ENCODE data around the gene ZDHHC21. TPM values are rescaled to one million over a fixed set of nuclear protein-coding genes. Genes with fewer than 3 reads are reported as not detected.

Gene ZDHHC21
- polyA plus RNA-seq, 2 of the 4 experiments (the other 2 are of a cell fraction) = 3.7 to 9.1 TPM

- ATAC-seq = no peak
- H3K9me3 ChIP-seq = peaks cover 7% of the 10 kb centered on the region; the same call in 1 of the 3 replicates
- no peak for TF ChIP-seq ZNF302 (CRISPR knock-in tag; IDR thresholded peaks at IDR 0.05)
- TF ChIP-seq NR3C1 (IDR thresholded peaks at IDR 0.05) = no peak
- no peak for TF ChIP-seq ZC3H11A (IDR thresholded peaks at IDR 0.05)
- no peak for TF ChIP-seq SMC3 (IDR thresholded peaks at IDR 0.05)
- no peak for TF ChIP-seq CHD2 (IDR thresholded peaks at IDR 0.05; ENCODE audit: low read length, partially characterized antibody)
- WGBS (ENCODE audit: missing lambda C conversion rate) = 74% methylated on average over 4 of the region's 4 CpGs
- no peak overlapping the region for H3K4me3 ChIP-seq
- H3K4me2 ChIP-seq = no peak overlapping the region
- H3K4me1 ChIP-seq = no peaks in the 10 kb centered on the region
- ChIA-PET POLR2A (no interaction called here), CTCF (no interaction called here)
- no peak overlapping the region for H3K27ac ChIP-seq
- FAIRE-seq = no peak
- no peak for DNase-seq (ENCODE audit: low read depth in 1 of 2, low spot score in 1 of 2)
These were observed 108.7 kb downstream of the ZDHHC21 start for GRCh38 chr9:14584571-14584970.

- POLR2A ChIA-PET = no interaction called here
- TF ChIP-seq CTCF (IDR thresholded peaks at IDR 0.05) (no peak), ZC3H11A (IDR thresholded peaks at IDR 0.05) (no peak), POLR2AphosphoS2 (conservative IDR thresholded peaks at IDR 0.05; ENCODE audit: low read length) (no peak), GATA3 (IDR thresholded peaks at IDR 0.05; ENCODE audit: borderline replicate concordance) (no peak), CHD4 (IDR thresholded peaks at IDR 0.05; ENCODE audit: borderline replicate concordance) (no peak), TFCP2L1 (CRISPR knock-in tag; IDR thresholded peaks at IDR 0.05) (no peak), HOXB13 (CRISPR knock-in tag; IDR thresholded peaks at IDR 0.05; ENCODE audit: low read depth) (no peak), SREBF2 (IDR thresholded peaks at IDR 0.05) (no peak), CEBPB (IDR thresholded peaks at IDR 0.05) (no peak), USF2 (IDR thresholded peaks at IDR 0.05) (no peak), NR3C1 (IDR thresholded peaks at IDR 0.05) (no peak), HEYL (CRISPR knock-in tag; IDR thresholded peaks at IDR 0.05) (no peak), MAZ (IDR thresholded peaks at IDR 0.05; ENCODE audit: borderline replicate concordance, low read depth, low read length) (no peak)
- FAIRE-seq = no peak
- DNase-seq (ENCODE audit: low read depth in 1 of 2, low spot score in 1 of 2) = no peak
- CTCF ChIA-PET = no interaction called here
- H3K9me3 ChIP-seq = peaks cover 7% of the 10 kb centered on the region; the same call in 1 of the 3 replicates
- no peak overlapping the region for H3K27ac ChIP-seq
- no peak overlapping the region for H3K4me3 ChIP-seq
- ATAC-seq = no peak
- H3K4me2 ChIP-seq = no peak overlapping the region
- no peaks in the 10 kb centered on the region for H3K4me1 ChIP-seq
These were observed 115.2 kb downstream of the ZDHHC21 start for GRCh38 chr9:14578030-14578429.

- Histone ChIP-seq H3K4me1 (no peaks in the 10 kb centered on the region), H3K9me3 (no peaks in the 10 kb centered on the region; the same call in 2 of the 3 replicates), H3K27ac (no peak overlapping the region), H3K4me3 (no peak overlapping the region), H3K4me2 (no peak overlapping the region)
- ATAC-seq (no peak), DNase-seq (ENCODE audit: low read depth in 1 of 2, low spot score in 1 of 2) (no peak), FAIRE-seq (no peak)
- ChIA-PET CTCF (no interaction called here), POLR2A (no interaction called here)
- TF ChIP-seq EHF (CRISPR knock-in tag; IDR thresholded peaks at IDR 0.05) (no peak), HOXB5 (CRISPR knock-in tag; IDR thresholded peaks at IDR 0.05) (no peak), FOSB (CRISPR knock-in tag; IDR thresholded peaks at IDR 0.05) (no peak), JUN (IDR thresholded peaks at IDR 0.05) (no peak), MAZ (IDR thresholded peaks at IDR 0.05; ENCODE audit: borderline replicate concordance, low read depth, low read length) (no peak), MAX (IDR thresholded peaks at IDR 0.05) (no peak), PHF8 (IDR thresholded peaks at IDR 0.05; ENCODE audit: borderline replicate concordance, low read depth) (no peak), ZNF302 (CRISPR knock-in tag; IDR thresholded peaks at IDR 0.05) (no peak), JUNB (IDR thresholded peaks at IDR 0.05) (no peak), HOXB13 (CRISPR knock-in tag; IDR thresholded peaks at IDR 0.05; ENCODE audit: low read depth) (no peak), EP300 (IDR thresholded peaks at IDR 0.05) (no peak), GATA3 (IDR thresholded peaks at IDR 0.05; ENCODE audit: borderline replicate concordance) (no peak), TP53 (CRISPR knock-in tag; IDR thresholded peaks at IDR 0.05) (no peak), POLR2AphosphoS2 (conservative IDR thresholded peaks at IDR 0.05; ENCODE audit: low read length) (no peak), HMGXB4 (CRISPR knock-in tag; IDR thresholded peaks at IDR 0.05; ENCODE audit: borderline replicate concordance) (no peak), FOXS1 (CRISPR knock-in tag; IDR thresholded peaks at IDR 0.05) (no peak), BHLHE40 (IDR thresholded peaks at IDR 0.05; ENCODE audit: low read depth, low read length) (no peak), CTCF (IDR thresholded peaks at IDR 0.05) (no peak), SREBF2 (IDR thresholded peaks at IDR 0.05) (no peak)
- WGBS (ENCODE audit: missing lambda C conversion rate) = 11% methylated on average over 1 of the region's 1 CpG
These were observed 119.1 kb downstream of the ZDHHC21 start for GRCh38 chr9:14574173-14574572.

Measured in A549 (cell line).